Keratinocyte (primary cell): ENCODE data around the gene TNS3.

Experiments
- CTCF ChIP-seq, 3 experiments: IDR thresholded peaks in 1 of 3; conservative IDR thresholded peaks in 1 of 3; optimal IDR thresholded peaks in 1 of 3; 2 replicates in 2 of 3; 3 replicates in 1 of 3; pipeline versions ENCODE3 to v1.5.1; 2011; ENCODE audit warnings: low read length in 3 of 3, mild to moderate bottlenecking in 3 of 3, moderate library complexity in 2 of 3, control low read depth in 1 of 3, inconsistent platforms in 1 of 3; ENCODE audit not compliant: insufficient read depth in 2 of 3; ENCODE audit errors: extremely low read depth in 1 of 3
- EZH2 ChIP-seq: IDR thresholded peaks from one replicate; pipeline ENCODE4 v1.6.1; 2012; ENCODE audit warnings: inconsistent platforms, mild to moderate bottlenecking, low read length, moderate library complexity

GRCh38 chr7:47447621-47448349 lies 134.1 kb downstream of the TNS3 start:
- TF ChIP-seq CTCF (optimal IDR thresholded peaks at IDR 0.05 in 1 of 3, IDR thresholded peaks at IDR 0.05 in 1 of 3, conservative IDR thresholded peaks at IDR 0.05 in 1 of 3; ENCODE audit: extremely low read depth in 1 of 3, insufficient read depth in 2 of 3, low read length in 3 of 3) (no peak), EZH2 (no peak)
